Panc1 (cell line): Measurements from ENCODE around the gene NSMF. TPM values are rescaled to one million over a fixed set of nuclear protein-coding genes. Genes with fewer than 3 reads are reported as not detected.

Experiments
- ATAC-seq: fragments of 200-7000 bp; cut with Tn5 transposase; 2 replicates; pipeline ENCODE4 v1.9.1; 2020; ENCODE audit warnings: mild to moderate bottlenecking, moderate library complexity
- BruUV-seq: library from RNA; stranded (reverse); fragments of 400-500 nt; replicated peaks from 2 replicates; lab custom pipeline; 2021; lab: Mats Ljungman, UMichigan
- CTCF ChIA-PET: fragments of 300-600 bp; sonication (Branson Sonifier 250); formaldehyde crosslinking; loops from one replicate; lab custom pipeline; 2022; ENCODE audit warnings: antibody characterized with exemption; lab: Charles Lee
- POLR2A ChIA-PET: fragments of 300-600 bp; sonication (Branson Sonifier 250); formaldehyde crosslinking; loops from one replicate; lab custom pipeline; 2022; ENCODE audit warnings: antibody characterized with exemption; lab: Charles Lee
- DNase-seq: peaks from one replicate; pipeline ENCODE4 v3.0.0-alpha.2; 2010; ENCODE audit warnings: low read depth, low spot score
- H3K27ac ChIP-seq: 2 replicates; pipeline ENCODE4 v1.5.1; 2011; ENCODE audit warnings: mild to moderate bottlenecking, low read length, inconsistent platforms
- H3K27me3 ChIP-seq: fragments of 200-500 bp; sonication (Bioruptor generic); 2 replicates; pipeline ENCODE4 v1.6.0; 2014; ENCODE audit warnings: low read length, inconsistent platforms; ENCODE audit not compliant: control insufficient read depth, insufficient read depth
- H3K36me3 ChIP-seq: fragments of 200-500 bp; sonication (Bioruptor generic); 2 replicates; pipeline ENCODE4 v1.5.1; 2014; ENCODE audit warnings: inconsistent platforms, mild to moderate bottlenecking, low read length, moderate library complexity; ENCODE audit not compliant: control insufficient read depth, insufficient read depth
- H3K4me1 ChIP-seq: 2 replicates; pipeline ENCODE4 v1.5.1; 2011; ENCODE audit warnings: inconsistent platforms, mild to moderate bottlenecking, low read length, moderate library complexity; ENCODE audit not compliant: control insufficient read depth, insufficient read depth
- H3K4me3 ChIP-seq, 2 experiments: 2 replicates each; pipeline ENCODE4 v1.5.1; 2011 to 2012; ENCODE audit warnings: low read depth in 2 of 2, low read length in 2 of 2, mild to moderate bottlenecking in 2 of 2, inconsistent platforms in 1 of 2, moderate library complexity in 1 of 2
- H3K9me3 ChIP-seq: fragments of 200-500 bp; sonication (Bioruptor generic); 2 replicates; pipeline ENCODE4 v1.5.1; 2014; ENCODE audit warnings: low read depth, mild to moderate bottlenecking, inconsistent platforms, low read length, moderate library complexity; ENCODE audit not compliant: control insufficient read depth, insufficient read depth
- CTCF ChIP-seq: fragments of 450-650 bp; IDR thresholded peaks from 2 replicates; pipeline ENCODE4 v1.5.1; 2017; ENCODE audit warnings: mild to moderate bottlenecking
- POLR2AphosphoS5 ChIP-seq: IDR thresholded peaks from 2 replicates; pipeline ENCODE4 v1.6.1; 2012; ENCODE audit warnings: mild to moderate bottlenecking, low read depth, low read length, moderate library complexity
- REST ChIP-seq, 2 experiments: IDR thresholded peaks; 2 replicates each; pipeline ENCODE4 v1.6.1; 2011 to 2012; ENCODE audit warnings: low read depth in 2 of 2, control low read depth in 1 of 2, low read length in 1 of 2, mild to moderate bottlenecking in 1 of 2, moderate library complexity in 1 of 2; ENCODE audit not compliant: insufficient read depth in 1 of 2
- SIN3A ChIP-seq: IDR thresholded peaks from 2 replicates; pipeline ENCODE4 v1.6.1; 2012; ENCODE audit warnings: low read depth, mild to moderate bottlenecking, low read length, moderate library complexity, borderline replicate concordance; ENCODE audit not compliant: insufficient read depth
- TCF7L2 ChIP-seq: IDR thresholded peaks from 2 replicates; pipeline ENCODE4 v1.6.1; 2011; ENCODE audit warnings: mild to moderate bottlenecking, low read depth, low read length, inconsistent platforms
- in situ Hi-C: cut with HindIII; loops from 2 replicates; pipeline ENCODE4 v1.10.0; 2016; ENCODE audit warnings: low sequenced_read_pairs, low pct_unique_long_range_greater_than_20kb
- intact Hi-C: fragments of 100-400 bp; cut with micrococcal nuclease; formaldehyde crosslinking; loops from one replicate; pipeline ENCODE4 v1.10.0; 2022; ENCODE audit not compliant: unreplicated experiment
- total RNA-seq: library from RNA; stranded (reverse); gene quantifications from one replicate; pipeline ENCODE4 v1.2.1, GENCODE V29; 2021; ENCODE audit not compliant: unreplicated experiment

Gene NSMF
- total RNA-seq, 1 experiment from 2014 or later, result 40.0 TPM

GRCh38 chr9:137477778-137478612 lies 18.9 kb upstream of the NSMF start:
- Histone ChIP-seq H3K9me3 (no peaks in the 10 kb centered on the region), H3K27me3 (no peaks in the 10 kb centered on the region), H3K27ac (no peak overlapping the region), H3K4me3 (no peak overlapping the region), H3K36me3 (no peaks in the 10 kb centered on the region), H3K4me1 (peaks cover 11% of the 10 kb centered on the region; the same call in 1 of the 2 replicates)
- intact Hi-C loops (no loop called here), in situ Hi-C loops (no loop called here)
- ChIA-PET POLR2A (no interaction called here), CTCF (no interaction called here)
- DNase-seq, result no peak
- no TSS peak for BruUV-seq
- TF ChIP-seq REST (IDR thresholded peaks at IDR 0.05; ENCODE audit: insufficient read depth in 1 of 2, low read depth in 2 of 2, low read length in 1 of 2), result no peak
- no peak for TF ChIP-seq POLR2AphosphoS5
- no peak for TF ChIP-seq TCF7L2
- TF ChIP-seq SIN3A, result no peak
- TF ChIP-seq CTCF, result no peak
- ATAC-seq, result no peak

- H3K36me3 ChIP-seq, result no peaks in the 10 kb centered on the region
- intact Hi-C loops, result no loop called here
- ATAC-seq, result no peak
- H3K4me3 ChIP-seq, result no peak overlapping the region
- in situ Hi-C loops, result no loop called here
- peaks cover 4% of the 10 kb centered on the region; the same call in 1 of the 2 replicates for H3K4me1 ChIP-seq
- ChIA-PET POLR2A (no interaction called here), CTCF (no interaction called here)
- H3K27me3 ChIP-seq, result no peaks in the 10 kb centered on the region
- DNase-seq, result no peak
- no peak for TF ChIP-seq CTCF
- TF ChIP-seq POLR2AphosphoS5, result no peak
- no peak for TF ChIP-seq REST (IDR thresholded peaks at IDR 0.05; ENCODE audit: insufficient read depth in 1 of 2, low read depth in 2 of 2, low read length in 1 of 2)
- H3K9me3 ChIP-seq, result no peaks in the 10 kb centered on the region
- no peak overlapping the region for H3K27ac ChIP-seq
- BruUV-seq, result no TSS peak
Observed at GRCh38 chr9:137476856-137477255, 17.7 kb upstream of the NSMF start.
